Rectal smooth muscle tissue (tissue), 1 donor: ENCODE data around the gene LRMDA.

ENCODE experiments used
- H3K27ac ChIP-seq: one replicate; pipeline ENCODE4 v1.7.0; 2013; ENCODE audit warnings: low read depth, low read length, inconsistent platforms
- H3K27me3 ChIP-seq: one replicate; pipeline ENCODE4 v1.7.0; 2013; ENCODE audit warnings: low read length; ENCODE audit not compliant: control insufficient read depth, insufficient read depth
- H3K36me3 ChIP-seq: one replicate; pipeline ENCODE4 v1.7.0; 2013; ENCODE audit warnings: low read length; ENCODE audit not compliant: control insufficient read depth, insufficient read depth
- H3K4me1 ChIP-seq: one replicate; pipeline ENCODE4 v1.7.0; 2013; ENCODE audit warnings: low read length; ENCODE audit not compliant: control insufficient read depth, insufficient read depth
- H3K4me3 ChIP-seq: one replicate; pipeline ENCODE4 v1.7.0; 2013; ENCODE audit warnings: low read length
- H3K9ac ChIP-seq: one replicate; pipeline ENCODE4 v1.7.0; 2013; ENCODE audit warnings: low read length

LRMDA gene

DNA sequence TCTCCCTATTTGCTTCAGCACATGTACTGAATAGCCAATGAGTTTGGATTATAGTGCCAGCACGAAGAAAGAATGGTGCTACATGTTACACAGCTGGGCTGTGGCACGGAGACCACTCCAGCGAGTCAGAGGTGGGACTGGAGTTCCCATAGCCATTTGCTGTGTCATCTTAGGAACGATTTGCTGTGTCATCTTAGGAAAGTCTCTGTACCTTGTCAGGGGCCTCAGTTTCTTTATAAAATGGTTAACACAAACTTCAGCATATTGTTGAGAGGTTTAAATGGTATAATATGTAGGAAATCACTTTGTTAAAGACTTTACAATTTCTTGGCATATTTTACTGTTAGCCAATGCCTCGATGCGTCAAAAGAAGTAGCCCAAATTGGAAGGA, 609.4 kb downstream of the LRMDA start:
- Histone ChIP-seq H3K9ac (no peak overlapping the region), H3K27ac (no peak overlapping the region), H3K4me1 (peaks cover 3% of the 10 kb centered on the region), H3K27me3 (no peaks in the 10 kb centered on the region), H3K36me3 (no peaks in the 10 kb centered on the region), H3K4me3 (no peak overlapping the region)

DNA sequence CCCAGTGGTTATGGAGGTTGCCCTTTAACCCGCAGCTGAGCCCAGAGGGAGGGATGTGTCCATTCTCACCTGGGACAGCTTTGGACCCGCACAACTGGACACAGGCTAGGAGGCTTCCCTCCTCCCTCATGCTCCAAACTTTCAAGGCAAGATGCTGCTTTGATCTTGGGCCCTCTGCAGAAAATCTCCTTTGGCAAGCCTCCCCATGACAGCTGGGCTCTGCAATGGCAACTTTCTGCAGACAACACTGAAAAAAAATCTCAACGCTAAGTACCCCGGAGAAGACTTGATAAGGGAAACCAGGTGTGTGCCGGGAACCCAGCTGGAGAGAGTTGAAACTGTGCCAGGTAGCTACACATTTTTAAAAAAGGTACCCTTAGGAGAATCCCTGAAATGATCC, 610.1 kb downstream of the LRMDA start:
- Histone ChIP-seq H3K4me1 (peaks cover 1% of the 10 kb centered on the region), H3K27ac (no peak overlapping the region), H3K36me3 (no peaks in the 10 kb centered on the region), H3K9ac (no peak overlapping the region), H3K27me3 (no peaks in the 10 kb centered on the region), H3K4me3 (no peak overlapping the region)

DNA sequence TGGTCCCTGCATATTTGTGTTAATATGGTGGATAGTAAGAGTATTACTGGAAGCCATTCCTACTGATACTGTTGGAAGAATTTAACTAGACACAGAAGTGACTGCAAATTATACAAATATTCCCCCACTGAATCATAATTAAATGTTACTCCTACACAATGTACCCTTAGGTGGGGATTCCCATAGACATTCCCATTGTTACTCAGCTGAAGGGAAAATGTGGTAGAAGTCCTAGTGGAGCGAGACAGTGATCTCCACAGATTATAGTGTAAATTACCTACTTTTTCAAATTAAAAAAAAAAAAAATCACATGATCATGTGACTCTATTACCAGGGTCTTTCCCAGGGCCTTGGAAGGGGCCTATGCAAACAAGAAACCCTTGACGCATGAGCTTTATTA, 611.8 kb downstream of the LRMDA start:
- no peaks in the 10 kb centered on the region for H3K27me3 ChIP-seq
- no peaks in the 10 kb centered on the region for H3K36me3 ChIP-seq
- no peak overlapping the region for H3K9ac ChIP-seq
- no peak overlapping the region for H3K27ac ChIP-seq
- no peak overlapping the region for H3K4me3 ChIP-seq
- H3K4me1 ChIP-seq, result no peaks in the 10 kb centered on the region

DNA sequence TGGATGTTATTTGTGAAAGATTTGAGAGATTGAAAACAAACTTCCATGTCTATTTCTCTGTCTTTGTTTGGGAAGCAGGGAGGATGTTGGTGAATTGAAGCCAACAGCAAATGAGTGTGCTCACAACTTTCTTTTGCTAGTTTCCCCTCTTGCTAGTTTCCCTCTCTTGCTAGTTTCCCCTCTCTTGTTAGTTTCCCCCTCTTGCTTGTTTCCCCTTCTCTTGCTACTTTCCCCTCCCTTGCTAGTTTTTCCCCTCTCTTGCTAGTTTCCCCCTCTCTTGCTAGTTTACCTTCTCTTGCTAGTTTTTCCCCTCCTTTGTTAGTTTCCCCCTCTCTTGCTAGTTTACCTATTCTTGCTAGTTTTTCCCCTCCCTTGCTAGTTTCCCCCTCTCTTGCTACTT, 613.3 kb downstream of the LRMDA start:
- Histone ChIP-seq H3K27ac (no peak overlapping the region), H3K27me3 (no peaks in the 10 kb centered on the region), H3K4me1 (no peaks in the 10 kb centered on the region), H3K36me3 (no peaks in the 10 kb centered on the region), H3K9ac (no peak overlapping the region), H3K4me3 (no peak overlapping the region)

DNA sequence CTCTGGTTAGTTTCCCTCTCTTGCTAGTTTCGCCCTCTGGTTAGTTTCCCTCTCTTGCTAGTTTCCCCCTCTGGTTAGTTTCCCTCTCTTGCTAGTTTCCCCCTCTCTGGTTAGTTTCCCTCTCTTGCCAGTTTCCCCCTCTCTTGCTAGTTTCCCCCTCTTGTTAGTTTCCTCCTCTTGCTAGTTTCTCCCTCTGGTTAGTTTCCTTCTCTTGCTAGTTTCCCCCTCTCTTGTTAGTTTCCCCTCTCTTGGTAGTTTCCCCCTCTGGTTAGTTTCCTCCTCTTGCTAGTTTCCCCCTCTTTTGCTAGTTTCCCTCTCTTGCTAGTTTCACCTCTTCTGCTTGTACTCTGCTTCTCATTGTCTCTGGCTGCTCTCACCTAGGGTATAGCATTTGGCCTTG, 613.8 kb downstream of the LRMDA start:
- H3K4me1 ChIP-seq, result no peaks in the 10 kb centered on the region
- no peaks in the 10 kb centered on the region for H3K27me3 ChIP-seq
- no peak overlapping the region for H3K4me3 ChIP-seq
- H3K36me3 ChIP-seq, result no peaks in the 10 kb centered on the region
- H3K27ac ChIP-seq, result no peak overlapping the region
- no peak overlapping the region for H3K9ac ChIP-seq

DNA sequence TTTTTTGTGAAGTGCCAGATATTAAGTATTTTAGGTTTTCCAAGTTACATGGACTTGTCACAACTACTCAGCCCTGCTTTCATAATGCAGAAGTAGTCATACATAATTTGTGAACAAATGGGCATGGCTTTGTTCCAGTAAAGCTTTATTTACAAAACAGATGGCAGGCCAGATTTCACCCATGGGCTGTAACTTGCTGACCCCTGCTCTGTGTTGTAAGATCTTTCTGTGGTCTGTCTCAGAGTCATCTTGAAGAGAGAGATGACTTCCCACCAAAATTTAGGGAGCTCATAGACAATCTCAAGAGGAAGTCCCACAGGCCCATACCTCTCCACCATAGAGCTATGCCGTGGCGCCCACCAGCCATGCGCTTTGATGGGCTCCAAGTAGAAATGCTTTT, 616.1 kb downstream of the LRMDA start:
- H3K27me3 ChIP-seq, result no peaks in the 10 kb centered on the region
- peaks cover 6% of the 10 kb centered on the region for H3K4me1 ChIP-seq
- H3K4me3 ChIP-seq, result no peak overlapping the region
- no peak overlapping the region for H3K27ac ChIP-seq
- no peak overlapping the region for H3K9ac ChIP-seq
- no peaks in the 10 kb centered on the region for H3K36me3 ChIP-seq

DNA sequence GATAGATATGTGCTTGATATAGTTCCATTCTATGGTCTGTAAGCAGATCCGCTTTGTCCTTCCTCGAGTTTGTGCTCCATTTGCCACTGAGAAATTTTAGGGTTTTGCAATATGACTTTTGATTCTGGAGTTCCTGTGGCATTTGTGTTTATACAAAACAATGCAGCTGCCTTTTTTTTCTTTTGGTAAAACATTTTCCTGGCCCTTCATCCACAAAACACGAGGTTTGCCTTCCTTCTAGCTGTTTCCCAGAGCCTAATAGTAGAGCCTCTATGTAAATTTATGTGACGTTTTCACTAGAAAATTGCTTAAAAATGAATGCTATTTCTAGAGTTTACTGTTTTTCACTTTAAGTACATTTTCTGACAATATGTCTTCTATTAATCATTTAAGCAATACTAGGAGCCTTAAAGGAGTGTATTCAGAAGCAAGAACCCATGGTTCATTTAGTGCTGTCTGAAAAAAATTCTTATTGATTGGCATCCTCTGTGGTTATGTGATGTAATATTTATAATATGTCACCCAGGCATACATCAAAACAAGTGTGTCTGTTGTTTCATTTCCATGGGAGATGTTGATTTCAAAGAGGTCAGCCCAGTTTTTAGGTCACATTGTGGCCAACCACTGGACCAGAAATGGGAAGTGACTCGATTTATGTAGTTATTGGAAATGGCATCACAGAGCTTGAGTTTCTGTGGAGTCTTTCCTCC, 618.3 kb downstream of the LRMDA start:
- Histone ChIP-seq H3K4me1 (peaks cover 6% of the 10 kb centered on the region), H3K9ac (no peak overlapping the region), H3K4me3 (no peak overlapping the region), H3K27ac (no peak overlapping the region), H3K36me3 (no peaks in the 10 kb centered on the region), H3K27me3 (no peaks in the 10 kb centered on the region)

DNA sequence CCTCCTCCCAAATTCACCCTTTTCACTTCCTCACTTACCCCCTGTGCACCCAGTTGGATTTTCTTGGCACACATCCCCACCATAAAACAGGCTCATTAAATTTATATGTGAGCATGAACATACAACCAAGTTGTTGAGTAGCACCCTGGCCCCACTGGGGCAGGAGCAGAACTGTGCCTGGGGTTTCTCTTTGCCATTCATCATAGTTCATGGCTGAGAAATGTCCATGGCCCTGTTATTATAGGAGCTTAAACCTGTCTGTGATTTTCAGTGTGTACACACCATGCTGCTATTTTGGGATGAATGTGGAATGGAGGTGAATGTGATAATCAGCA, 618.8 kb downstream of the LRMDA start:
- no peaks in the 10 kb centered on the region for H3K36me3 ChIP-seq
- no peak overlapping the region for H3K9ac ChIP-seq
- H3K4me1 ChIP-seq, result peaks cover 6% of the 10 kb centered on the region
- H3K27me3 ChIP-seq, result no peaks in the 10 kb centered on the region
- no peak overlapping the region for H3K27ac ChIP-seq
- no peak overlapping the region for H3K4me3 ChIP-seq

DNA sequence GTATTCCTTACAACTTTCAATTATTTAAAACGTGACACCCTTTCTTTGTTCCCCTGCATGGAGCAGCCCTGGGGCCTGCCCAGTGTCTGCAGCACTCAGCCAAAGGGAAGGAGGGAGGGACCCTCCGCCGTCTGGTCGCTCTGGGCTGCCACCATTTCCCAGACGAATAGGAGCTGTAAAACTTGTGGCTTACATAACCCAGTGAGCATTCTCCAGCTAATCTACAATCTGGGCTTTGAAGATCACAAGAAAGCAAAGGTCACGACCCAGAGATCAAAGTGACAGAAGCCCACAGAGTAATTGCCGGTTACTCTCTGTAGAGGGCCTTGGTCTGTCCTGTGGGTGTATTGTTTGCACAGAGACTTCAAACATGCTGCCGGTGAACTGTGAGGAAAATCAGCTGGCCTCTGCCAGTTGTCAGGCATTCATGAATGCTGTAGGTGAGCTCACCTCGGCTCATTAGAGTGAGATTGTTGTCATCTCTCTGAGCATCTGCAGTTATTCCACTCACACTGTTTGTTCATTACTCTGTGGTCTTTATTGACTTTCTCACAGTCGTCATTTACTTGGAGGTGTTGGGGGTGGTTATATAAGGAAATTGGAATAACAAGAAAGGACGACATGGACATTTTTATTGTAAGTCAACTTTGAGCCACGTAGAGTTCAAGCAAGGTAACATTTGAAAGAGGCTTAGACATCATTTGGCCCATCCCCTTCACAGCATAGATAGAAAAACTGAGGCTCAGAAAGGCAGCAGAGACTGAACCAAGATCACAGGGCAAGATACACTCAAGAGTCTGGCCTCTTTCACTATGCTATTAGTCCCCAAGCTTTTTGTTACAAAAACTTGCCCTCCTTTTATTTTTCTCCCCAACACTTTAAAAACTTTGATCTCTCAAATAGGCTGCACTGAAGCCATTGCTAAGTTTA, 619.8 kb downstream of the LRMDA start:
- Histone ChIP-seq H3K9ac (no peak overlapping the region), H3K4me1 (peaks cover 6% of the 10 kb centered on the region), H3K36me3 (no peaks in the 10 kb centered on the region), H3K4me3 (no peak overlapping the region), H3K27me3 (no peaks in the 10 kb centered on the region), H3K27ac (no peak overlapping the region)

DNA sequence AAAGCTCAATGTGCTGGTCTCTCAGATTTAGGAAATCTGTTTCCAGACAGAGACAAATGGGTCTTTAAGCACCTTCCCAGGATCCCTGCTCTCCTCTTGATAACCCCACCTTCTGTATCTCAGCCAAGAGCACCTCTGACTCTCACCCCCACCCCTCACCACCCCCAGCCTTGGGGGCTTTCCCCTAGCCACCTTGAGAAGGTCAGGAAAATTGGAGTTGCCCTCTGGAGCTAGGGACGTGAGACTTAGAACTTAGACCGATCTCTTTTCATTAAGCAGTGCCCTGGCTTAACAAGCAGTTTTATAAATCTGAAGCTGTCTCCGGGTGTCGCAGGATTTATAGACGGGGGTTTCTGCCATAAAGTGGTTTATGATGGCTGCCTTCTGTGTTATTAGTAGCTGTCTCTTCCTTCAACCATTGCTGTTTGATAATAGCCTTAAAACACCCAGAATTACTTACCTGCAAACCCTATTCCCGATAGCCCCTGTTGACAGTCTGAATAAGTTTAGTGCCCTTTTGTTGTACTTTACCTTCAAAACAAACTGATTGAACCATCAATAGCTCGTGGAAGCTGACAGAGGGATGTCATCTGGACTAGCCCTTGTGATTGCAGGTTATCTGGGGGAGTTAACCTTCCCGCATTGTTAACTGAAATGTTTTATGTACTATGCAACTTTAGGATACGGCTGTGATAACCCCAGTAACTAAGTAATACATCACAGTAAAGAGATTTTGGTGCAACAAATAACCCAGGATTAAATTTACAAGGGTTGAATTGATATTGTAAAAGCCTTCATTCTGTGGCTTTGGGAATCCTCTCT, 621.5 kb downstream of the LRMDA start:
- no peaks in the 10 kb centered on the region for H3K36me3 ChIP-seq
- no peak overlapping the region for H3K4me3 ChIP-seq
- H3K9ac ChIP-seq, result no peak overlapping the region
- H3K4me1 ChIP-seq, result peaks cover 6% of the 10 kb centered on the region
- no peaks in the 10 kb centered on the region for H3K27me3 ChIP-seq
- no peak overlapping the region for H3K27ac ChIP-seq

DNA sequence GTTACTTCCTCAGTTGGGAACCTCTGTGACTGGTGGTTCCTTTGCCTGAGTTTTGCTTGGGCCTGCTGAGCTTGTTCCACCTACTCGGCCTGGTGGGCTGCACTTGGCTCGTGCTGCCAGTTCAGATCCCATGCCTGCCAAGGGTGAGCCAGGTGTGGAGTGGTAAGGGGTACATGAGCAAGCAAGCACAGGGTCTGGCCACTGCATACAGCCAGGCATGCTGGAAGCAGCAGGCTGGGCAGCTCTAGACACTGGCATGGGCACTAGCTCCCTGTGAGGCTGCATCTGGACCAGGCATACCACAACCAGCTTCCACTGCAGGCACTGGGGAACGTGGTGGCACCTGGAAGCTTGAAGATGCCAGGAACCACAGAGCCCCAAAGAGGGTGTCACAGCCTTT, 624.0 kb downstream of the LRMDA start:
- no peak overlapping the region for H3K4me3 ChIP-seq
- H3K36me3 ChIP-seq, result no peaks in the 10 kb centered on the region
- H3K9ac ChIP-seq, result no peak overlapping the region
- no peaks in the 10 kb centered on the region for H3K27me3 ChIP-seq
- peaks cover 6% of the 10 kb centered on the region for H3K4me1 ChIP-seq
- H3K27ac ChIP-seq, result no peak overlapping the region

DNA sequence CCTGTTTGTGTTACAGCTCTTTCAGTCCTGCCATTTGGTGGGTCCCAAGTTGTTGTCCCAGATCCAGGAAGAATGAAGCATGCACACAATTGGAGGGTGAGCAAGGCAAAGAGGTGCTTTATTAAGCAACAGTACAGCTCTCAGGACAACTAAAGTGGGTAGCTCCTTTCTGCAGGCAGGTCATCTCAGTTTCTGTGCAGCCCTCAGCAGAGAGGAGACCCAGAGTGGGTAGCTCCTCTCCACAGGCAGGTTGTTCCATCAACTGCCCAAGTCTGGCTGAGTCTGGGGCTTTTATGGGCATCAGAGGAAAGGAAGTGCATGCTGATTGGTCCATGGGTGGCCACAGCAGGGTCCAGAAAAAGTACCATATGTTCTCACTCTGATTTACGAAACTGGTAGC, 624.5 kb downstream of the LRMDA start:
- H3K4me1 ChIP-seq, result peaks cover 6% of the 10 kb centered on the region
- H3K36me3 ChIP-seq, result no peaks in the 10 kb centered on the region
- no peaks in the 10 kb centered on the region for H3K27me3 ChIP-seq
- no peak overlapping the region for H3K4me3 ChIP-seq
- H3K27ac ChIP-seq, result no peak overlapping the region
- H3K9ac ChIP-seq, result no peak overlapping the region
